IPS-NIHi11 (cell line): ENCODE data around the gene CHN1.
A peak's percentile ranks its signal among the peaks of the same experiment; 100 is the strongest.

Source experiments
- DNase-seq: peaks from one replicate; pipeline ENCODE4 v3.0.0; 2012; ENCODE audit warnings: mixed read lengths, low spot score

The CHN1 gene

GRCh38 chr2:174826051-174826450, 179.1 kb downstream of the CHN1 start:
- no peak for DNase-seq

DNA sequence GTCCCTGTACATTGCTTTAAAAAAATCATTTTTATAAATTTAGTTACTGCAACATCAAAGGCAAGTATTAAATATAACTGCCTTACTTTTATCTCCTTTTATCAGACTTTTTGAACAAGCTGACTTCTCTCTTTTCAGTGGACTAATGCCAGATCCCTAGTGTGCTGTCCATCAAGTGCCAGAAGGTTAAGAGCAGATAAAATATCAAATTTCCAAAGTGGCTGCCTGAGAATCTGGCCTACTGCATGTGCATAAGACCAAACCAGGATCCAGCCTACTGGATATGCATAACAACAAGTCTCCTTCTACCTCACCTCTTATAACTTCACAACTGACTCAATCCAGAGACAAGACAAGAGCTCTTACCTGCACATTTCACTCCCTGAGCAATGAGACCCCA, 181.1 kb downstream of the CHN1 start:
- no peak for DNase-seq

- DNase-seq: no peak
These were observed 183.6 kb downstream of the CHN1 start for GRCh38 chr2:174821628-174822027.

GRCh38 chr2:174820361-174820760, 184.8 kb downstream of the CHN1 start:
- DNase-seq: no peak

DNA sequence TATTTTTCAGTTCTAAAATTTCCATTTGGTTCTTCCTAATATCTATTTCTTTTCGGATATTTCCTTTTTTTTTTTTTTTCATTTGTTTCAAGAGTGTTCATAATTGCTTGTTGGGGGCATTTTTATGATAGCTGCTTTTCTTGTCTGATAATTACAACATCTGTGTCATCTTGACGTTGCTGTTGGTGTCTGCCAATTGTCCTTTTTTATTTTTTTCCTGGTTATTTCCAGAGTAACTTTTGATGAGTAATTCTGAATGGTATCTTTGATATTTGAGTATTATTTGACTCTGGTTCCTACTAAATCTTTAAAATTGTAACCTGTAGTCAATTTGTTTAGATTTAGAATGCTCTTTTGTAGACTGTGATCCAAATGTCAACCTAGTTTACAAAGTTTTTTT, 189.7 kb downstream of the CHN1 start:
- no peak for DNase-seq

GRCh38 chr2:174812037-174812436, 193.1 kb downstream of the CHN1 start:
- no peak for DNase-seq

DNA sequence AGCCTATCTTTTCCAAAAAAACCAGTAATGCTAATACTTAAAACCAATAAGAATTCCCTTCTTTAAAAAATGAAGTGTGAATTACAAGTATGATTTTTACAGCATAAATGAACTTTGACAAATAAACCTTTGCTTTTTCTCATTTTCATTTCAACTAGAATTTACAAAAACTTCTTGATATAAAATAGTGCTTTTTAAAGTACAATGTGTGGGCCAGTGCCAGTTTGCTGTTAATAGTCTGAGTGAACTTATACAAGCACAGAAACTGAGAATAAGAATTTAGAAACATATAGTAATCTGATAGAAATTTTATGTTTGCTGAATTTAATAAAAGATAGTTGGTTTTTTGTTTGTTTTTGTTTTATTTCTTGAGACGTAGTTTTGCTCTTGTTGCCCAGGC, 197.2 kb downstream of the CHN1 start:
- no peak for DNase-seq

GRCh38 chr2:174805803-174806202, 199.4 kb downstream of the CHN1 start:
- no peak for DNase-seq

DNA sequence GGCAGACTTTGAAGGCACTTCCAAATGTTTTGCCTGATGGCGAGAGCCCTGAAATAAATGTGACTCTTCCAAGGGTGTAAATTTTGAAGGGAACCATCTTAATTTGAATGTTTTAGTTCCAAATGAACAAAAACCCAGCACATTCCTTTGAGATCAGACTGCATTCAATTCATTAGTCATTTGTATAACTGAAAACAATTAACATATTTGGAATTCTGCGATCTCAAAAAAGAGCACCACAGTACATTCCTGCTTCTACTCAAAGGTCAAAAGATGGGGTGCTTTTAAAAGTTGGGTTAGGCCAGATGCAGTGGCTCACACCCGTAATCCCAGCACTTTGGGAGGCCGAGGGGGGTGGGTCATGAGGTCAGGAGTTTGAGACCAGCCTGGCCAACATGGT, 202.7 kb downstream of the CHN1 start:
- DNase-seq: no peak

DNA sequence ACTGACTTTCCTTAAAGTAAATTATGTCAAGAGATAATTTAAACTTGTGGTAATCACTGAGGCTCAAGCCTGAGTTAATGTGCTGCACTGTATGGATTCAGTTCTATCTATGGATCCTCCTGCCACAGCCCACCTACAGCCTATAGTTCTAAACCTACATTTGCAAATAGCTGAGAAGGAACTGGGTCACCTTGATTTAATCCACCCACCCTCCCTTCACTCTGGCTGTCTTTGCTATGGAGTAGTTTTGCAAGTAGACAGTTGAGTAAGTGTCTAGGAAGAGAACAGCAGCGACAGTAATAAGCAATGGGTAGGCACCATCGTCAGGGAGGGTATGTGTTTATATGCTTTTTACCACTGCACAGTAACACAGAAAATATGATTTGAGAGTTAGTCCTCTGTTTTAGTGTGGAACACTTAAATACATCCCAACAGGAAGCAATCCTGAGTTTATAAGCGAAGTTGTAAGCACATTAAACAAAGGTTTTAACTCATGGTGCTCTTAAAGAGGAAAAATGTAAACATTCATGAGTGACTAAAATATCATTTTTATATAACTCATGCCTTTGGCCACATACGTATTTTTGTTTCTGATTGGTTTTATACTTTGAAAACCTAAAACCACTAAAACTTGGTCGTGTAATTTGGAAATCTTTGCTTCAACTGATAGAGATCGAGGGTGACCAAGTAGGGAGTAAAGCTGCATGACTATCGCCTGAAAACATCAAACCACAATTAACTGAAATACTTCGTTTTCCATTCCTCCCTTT, 204.6 kb downstream of the CHN1 start:
- no peak for DNase-seq

- no peak for DNase-seq
These were observed 206.4 kb downstream of the CHN1 start for GRCh38 chr2:174798801-174799200.

DNA sequence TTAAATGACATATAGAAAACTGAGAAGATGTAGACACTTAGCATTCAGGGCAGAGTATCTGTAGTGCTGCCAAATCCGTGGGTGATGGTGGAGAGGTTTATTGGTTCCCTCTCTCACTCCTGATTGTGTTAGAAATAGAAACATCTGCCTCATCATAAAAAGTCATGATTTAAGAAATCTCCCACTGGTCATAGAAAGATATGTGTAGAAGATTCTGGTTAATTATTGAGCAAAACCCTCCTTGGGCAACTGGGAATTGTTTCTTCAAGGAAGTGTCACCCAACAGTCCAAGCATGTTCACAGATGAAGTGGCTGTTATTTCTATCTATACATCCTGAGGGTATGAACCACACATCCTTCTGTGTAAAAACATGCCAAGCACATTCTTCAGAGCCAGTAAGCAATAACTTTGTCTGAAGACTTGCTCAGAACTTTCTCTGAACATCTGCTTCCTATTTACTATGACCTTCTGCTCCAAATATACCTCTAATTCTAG, 207.4 kb downstream of the CHN1 start:
- DNase-seq: no peak

GRCh38 chr2:174796319-174796771, 208.8 kb downstream of the CHN1 start:
- peak; percentile 50 for DNase-seq

DNA sequence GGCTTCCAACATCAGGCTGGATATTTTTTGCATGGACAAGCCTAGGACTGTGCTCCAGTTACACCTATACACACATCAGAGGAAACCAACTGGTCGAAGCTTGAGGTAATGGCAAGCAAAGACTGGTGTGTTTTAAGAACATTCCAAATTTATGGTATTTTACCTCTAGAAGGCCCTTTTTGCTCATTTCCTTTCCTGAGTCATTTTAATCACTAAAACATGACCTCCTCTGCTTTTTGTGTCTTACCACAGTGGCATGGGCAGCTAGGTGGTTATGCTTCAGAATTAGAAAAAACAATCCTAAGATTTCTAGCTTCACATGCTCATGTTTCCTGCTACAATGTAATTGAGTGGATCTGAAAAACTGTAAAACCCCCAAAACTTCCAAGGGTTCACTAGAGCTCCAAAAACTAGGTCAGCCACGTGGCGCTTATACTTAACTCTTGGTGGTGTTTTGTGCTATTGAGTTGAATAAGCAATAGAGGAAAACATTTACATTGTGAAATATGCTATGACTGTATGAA, 210.3 kb downstream of the CHN1 start:
- no peak for DNase-seq

- DNase-seq: no peak
These were observed 212.7 kb downstream of the CHN1 start for GRCh38 chr2:174792309-174793025.

- DNase-seq: no peak
These were observed 213.4 kb downstream of the CHN1 start for GRCh38 chr2:174791746-174792280.

DNA sequence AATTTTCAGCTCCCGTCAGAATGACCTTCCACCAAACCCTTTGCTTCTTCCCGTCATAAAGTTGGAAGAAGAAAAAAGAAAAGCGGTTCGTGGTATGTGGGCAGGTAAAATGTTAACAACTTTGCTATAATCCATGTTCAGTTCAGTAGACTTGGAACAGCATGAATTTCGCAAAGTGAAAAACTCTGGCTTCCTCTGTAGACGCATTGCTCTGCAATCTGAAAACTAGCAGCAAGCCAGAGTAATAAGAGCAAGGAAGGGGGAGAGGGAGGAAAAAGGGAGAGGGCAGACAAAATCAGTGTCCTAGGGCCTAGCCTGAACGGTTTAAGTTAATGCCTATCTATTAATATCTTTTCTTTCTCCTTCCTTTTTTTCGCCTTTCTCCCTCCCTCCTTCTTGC, 214.2 kb downstream of the CHN1 start:
- no peak for DNase-seq

DNA sequence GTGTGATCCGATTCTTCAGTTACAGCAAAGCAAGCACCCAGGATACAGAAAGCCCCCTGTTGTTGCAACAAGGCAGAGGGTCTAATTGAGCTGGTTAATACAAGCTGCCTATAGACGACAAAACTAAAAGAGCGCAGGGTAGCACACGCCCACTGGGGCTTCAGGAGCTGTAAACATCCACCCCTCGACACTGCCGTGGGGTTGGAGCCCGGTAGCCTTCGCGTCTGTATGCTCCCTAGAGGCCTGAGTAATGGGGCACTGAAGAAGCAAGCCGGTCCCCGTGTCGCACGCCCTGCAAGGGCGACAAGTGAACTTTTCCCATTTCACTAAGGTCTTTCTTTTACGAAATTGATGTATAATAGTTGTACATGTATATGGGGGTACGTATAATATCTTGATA, 216.2 kb downstream of the CHN1 start:
- DNase-seq: no peak

- DNase-seq: peak; percentile 67
These were observed 216.8 kb downstream of the CHN1 start for GRCh38 chr2:174788291-174788929.

GRCh38 chr2:174787487-174788205, 217.5 kb downstream of the CHN1 start:
- DNase-seq: peak; percentile 53

DNA sequence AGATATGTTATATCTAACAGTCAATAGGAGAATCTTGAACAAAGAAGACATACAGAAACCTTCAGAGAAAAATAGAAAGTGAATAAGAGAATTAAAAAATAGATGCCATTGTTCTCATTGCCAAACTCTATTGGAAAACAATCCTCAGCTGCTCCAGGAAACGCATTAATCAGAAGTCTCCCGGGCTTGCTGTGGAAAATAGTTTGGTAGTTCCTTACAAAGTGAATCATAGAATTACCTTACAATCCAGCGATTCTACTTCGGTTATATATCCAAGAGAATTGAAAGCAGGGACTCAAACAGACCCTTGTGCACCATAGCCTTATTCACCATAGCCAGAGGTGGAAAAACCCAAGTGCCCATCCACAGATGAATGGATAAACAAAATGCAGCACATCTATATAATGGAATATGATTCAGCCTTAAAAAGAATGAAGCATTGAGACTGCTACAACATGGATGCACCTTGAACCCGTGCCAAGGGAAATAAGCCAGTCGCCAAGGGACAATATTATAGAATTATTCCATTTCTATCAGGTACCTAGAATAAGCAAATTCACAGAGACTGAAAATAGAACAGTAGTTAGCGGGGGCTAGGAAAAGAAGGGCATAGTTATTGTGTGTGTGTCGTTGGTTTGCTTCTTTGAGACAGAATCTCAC, 219.0 kb downstream of the CHN1 start:
- no peak for DNase-seq
